ENCODE measurements around the gene SFI1.

- TF ChIP-seq CTCF (IDR thresholded peaks at IDR 0.05) (no peak), POLR2A (IDR thresholded peaks at IDR 0.05) (no peak), EP300 (IDR thresholded peaks at IDR 0.05) (no peak), POLR2AphosphoS5 (IDR thresholded peaks at IDR 0.05) (no peak)
These were observed 71.4 kb downstream of the SFI1 start for GRCh38 chr22:31567702-31568101.
